GM18499 (cell line): ENCODE data around the gene INTS12.

Source experiments
- ATAC-seq: cut with Tn5 transposase; IDR thresholded peaks from one replicate; pipeline ENCODE4 v1.9.1; 2021; ENCODE audit warnings: moderate number of reproducible peaks; ENCODE audit not compliant: insufficient read depth, unreplicated experiment

The INTS12 gene

DNA sequence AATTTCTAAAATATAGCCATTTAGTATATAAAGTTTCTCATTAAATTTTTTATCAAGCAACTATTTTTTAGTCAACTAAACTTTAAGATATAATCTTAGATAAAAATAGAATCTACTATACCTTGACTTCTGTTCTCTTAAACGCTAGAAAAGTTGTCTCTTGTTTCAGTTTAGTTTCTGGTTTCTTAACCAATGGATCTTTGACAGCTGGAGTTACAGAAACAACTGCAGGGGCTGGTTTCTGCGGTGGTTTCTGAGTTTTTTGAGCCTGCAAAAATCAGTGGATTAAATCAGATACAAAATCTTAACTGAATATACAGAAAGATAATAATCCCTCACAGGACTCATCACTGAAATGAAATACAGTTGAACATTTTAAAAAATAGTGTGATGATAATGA lies 21.9 kb downstream of the INTS12 start:
- ATAC-seq: no peak

DNA sequence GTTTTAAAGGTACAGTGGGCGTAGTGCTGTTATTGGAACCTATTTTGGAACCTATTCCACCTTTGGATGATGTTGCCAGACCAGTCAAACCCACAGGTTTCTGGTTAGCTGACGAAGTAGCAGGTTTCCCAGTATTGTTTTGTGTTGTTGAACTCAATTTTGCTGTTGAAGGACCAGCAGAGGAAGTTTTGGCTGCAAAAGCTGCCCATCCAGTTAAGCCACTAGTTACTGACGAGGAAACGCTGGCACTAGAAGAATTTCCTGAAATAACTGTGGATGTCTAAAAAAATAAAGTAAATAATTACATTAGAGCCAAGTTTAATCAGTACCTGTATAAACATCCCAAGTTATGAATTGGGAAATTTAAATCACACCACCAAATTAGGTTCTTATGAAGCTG lies 25.5 kb downstream of the INTS12 start:
- ATAC-seq: no peak

DNA sequence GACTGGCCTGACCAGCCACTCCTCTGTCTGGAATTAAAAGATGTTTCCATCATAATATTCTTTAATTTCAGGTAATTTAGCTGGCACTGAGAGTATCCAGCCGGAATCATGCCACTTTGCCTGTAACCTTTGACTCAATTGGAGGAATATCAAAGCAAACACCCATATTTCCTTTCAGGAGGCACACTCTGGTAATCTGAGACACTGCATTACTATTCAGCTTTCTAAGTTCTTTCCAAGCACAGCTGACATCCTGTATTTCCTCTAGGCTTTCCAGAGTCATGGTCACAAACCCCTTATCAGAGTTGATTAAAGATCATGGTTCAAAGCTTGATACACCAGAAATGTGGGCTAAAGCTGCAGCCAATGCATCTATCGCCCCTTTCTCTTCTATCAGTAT lies 29.3 kb downstream of the INTS12 start:
- ATAC-seq: no peak

DNA sequence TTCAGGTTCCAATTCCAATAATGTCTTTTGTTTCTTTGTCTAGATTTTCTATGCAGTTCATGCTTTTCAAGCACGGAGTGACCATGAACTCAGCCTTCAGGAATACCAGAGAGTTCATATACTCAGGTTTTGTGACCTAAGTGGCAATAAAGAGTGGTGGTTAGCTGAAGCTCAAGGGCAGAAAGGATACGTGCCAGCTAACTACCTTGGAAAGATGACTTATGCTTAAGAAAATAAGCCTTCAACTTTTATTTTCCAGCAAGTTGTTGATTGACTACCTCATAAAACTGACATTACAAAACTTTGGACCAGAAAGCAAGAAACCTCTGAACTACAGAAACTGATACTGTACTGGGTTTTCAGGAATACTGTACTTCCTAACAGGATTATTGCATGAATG lies 30.8 kb downstream of the INTS12 start:
- ATAC-seq: no peak

DNA sequence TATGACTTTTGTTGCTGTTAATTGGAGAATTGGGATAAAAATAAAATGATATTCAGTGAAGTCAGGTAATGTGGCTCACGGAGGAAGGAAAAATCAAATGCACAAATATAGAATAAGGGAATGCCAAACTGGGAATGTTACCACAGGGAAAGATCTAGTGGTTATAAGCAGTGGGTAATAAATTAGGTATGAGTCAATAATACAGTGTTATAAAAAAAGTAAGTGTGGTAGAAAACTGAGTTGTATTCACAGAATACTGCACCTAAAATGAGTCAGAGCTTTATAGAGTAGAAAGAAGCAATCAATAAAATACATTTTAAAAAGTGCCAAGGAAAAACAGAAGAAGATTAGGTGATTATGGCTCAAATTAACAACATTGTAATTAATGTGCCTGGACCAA lies 34.5 kb downstream of the INTS12 start:
- no peak for ATAC-seq

DNA sequence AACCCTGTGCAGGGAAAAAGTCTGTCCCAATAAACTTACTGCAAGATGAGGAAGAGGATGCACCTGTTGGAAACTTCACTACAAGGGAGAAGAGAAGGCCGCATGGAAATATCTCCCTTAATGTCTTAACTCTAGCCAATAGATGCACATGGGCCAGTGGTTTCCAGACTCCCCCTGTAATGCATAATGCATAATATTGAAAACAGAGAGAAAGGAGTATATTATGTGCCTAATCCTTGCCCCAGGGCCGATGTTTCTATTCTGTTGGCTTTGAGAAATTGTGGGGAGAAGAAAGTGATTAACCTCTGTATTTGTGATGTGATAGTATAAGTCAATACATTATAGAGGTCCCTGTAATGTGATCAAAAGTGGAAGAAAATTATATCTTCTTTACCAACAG lies 37.2 kb downstream of the INTS12 start:
- ATAC-seq: no peak

DNA sequence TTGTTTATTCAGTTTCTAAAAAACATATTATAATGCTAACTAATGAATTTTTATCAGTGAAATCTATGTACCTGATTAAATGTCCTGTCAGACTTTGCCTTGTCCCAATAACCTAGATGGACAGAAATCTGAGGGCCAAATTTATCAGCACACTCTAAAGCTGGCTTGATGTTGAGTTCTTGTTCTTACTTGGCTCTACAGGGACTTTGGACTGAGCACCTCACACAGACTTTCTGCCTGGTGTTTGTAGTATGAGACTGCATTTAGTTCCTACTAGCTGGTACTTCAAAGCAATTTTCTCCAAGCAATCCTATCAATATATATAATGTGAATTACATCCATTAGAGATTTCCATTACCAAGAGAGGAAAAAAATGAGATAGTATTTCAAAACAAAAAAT lies 37.8 kb downstream of the INTS12 start:
- ATAC-seq: no peak

DNA sequence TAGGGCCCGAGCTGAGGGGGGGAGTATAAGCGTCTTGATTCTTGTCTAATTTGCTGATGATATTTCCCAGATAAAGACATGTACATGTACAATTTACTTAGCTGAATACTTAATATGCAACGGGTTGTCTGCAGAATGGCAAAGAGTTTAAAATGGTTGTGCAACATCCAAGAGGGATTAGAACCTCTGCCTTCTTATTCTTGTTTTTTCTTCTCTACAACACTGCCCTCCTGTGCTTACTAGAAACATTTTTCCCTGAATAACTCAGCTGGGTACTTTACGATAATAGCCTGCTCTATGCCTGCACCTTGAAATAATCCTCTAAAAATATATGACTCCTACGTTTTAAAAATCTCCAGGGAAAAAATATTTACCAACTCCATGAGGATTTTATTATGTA lies 41.8 kb downstream of the INTS12 start:
- no peak for ATAC-seq

DNA sequence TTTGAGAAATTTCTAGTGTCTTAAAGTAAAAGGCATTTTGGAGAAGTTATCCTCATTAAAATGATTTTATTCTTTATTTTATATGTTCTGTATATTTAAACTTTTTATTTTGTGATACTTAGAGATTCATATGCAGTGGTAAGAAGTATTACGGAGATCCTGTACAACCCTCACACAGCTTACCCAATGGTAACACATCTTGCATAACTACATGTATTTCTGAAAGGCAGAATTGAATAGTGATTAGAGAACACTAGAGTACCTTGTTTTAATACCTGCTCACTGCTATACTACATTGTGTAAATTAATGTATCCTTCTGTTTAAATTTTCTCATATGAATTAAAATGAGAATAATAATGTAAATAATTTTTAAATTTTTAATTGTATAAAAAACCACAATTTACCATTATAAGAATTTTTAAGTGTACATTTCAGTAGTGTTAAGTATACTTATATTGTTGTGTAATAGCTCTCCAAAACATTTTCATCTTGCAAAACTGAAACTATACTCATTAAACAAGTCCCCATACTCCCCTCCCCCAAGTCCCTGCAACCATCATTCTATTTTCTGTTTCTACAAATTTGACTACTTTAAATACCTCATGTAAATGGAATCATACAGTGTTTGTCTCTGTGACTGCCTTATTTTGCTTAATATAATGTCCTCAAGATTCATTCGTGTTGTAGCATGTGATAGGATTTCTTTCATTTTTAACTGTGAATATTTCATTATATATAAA lies 45.4 kb downstream of the INTS12 start:
- no peak for ATAC-seq

DNA sequence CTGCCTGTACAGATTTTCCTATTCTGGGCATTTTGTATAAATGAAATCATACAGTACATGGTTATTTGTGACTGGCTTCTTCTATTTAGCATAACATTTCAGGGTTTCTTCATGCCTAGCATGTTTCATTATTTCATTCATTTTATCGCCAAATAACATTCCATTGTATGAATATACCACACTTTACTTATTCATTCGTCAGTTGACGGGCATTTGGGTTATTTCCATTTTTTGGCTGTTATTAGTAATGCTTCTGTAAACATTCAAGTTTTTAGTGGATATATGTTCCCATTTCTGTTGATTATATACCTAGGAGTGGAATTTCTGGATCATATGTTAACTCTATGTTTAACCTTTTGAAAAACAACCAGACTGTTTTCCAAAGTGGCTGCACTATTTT lies 47.5 kb downstream of the INTS12 start:
- no peak for ATAC-seq

DNA sequence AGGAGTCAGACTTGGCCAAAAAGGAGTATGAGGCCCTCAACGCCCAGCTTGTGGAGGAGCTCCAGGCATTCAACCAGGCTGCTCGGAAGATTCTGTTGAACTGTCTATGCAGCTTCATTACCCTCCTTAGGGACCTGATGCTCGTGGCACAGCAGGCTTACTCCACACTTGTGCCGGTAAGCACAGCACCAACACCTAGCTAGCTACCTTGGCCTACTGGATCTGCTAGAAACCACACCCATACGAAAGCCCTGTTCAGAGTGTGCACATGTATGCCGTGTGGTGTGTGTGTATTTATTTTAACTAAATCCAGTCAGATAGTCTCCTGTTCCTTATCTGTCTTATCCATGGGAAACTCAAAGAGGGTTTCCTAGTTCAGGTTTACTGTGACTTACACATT lies 49.3 kb downstream of the INTS12 start:
- no peak for ATAC-seq

DNA sequence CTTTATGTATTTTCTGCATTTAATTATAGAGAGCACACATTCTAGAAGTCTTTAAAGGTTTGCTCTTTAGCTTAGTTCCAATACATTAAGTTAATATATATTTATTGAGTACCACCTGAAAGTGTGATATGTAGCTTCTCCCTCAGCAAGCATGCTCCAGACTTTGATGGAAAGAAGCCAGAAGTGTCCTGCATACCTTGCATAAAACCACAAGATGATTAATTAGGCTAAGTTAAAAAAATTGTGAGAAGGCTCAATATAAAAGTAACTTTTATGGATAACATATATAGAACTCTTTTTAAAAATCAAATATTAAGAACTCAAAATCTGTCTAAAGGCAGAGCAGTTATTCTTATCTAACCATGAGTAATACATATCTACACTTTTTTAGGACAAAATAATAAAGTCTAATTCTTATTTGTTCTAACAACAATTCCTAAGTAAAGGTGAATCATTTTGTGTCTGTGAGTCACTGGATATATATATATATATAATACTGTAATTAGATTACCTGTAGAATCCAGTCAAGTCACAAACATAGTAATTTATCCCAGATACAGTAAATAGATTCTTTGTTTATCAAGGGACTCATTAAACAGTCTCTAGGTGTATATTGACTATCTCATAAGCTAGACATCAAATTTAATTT lies 51.2 kb downstream of the INTS12 start:
- no peak for ATAC-seq

DNA sequence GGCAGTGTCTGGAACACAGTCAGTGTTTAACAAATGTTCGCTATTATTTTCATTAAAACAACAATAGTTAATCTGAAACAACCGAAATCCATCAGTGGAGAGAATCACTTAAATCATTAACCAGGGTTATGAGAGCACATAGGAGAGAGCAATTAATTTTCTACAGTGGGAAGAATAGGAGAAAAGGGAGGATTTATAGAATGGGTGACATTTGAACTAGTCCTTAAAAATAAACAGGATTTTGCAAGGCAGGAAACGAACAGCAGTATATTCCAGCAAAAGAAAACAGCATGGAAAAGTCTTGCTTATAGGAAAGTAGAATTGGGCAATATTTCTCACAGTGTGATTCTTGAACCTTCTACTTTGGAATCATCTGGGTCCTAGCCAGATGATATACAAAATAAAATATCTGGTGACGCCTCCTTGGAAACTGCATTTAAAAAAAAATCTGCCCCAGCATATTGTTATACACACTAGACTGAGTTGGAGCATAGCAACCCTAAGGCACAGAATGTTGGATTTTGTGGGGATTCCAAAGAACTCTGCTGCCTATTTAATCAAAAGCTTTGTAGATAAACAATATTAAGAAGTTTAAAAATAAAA lies 56.1 kb downstream of the INTS12 start:
- no peak for ATAC-seq

DNA sequence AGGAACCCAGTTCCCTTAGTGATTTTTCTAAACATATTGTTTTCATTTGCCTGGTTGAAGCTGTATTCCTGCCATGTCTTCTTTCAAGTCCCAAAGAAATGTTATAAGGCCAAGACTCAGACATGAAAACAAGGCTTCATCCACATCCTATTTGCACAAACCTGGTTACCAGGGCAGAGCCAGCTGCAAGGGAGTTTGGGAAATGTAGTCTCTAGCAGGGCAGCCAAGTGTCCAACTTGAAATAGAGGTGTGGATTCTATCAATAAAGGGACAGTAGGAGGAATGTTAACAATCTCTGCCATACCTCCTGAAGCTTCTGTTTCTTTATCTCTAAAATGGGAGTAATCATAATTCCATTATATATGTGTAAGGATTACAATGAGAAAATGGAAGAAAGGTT lies 56.6 kb downstream of the INTS12 start:
- no peak for ATAC-seq

DNA sequence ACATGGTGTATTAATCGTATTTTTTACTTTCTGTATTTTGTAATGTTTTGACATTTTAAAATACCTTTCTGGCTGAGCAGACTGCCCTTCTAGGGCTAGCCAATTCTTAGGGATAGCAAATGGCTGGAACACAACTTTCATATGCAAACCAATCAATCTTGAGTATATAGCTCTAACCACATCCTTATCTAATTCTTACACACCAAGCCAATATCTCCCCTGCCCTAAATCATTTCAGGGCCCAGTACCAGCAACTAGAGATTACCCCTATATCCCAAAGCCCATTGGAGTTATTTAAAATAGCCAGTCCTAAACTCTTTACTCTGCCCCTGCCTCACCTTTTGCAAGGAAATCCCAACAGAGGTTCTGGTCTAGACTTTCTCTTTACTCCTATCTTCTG lies 58.3 kb downstream of the INTS12 start:
- no peak for ATAC-seq

DNA sequence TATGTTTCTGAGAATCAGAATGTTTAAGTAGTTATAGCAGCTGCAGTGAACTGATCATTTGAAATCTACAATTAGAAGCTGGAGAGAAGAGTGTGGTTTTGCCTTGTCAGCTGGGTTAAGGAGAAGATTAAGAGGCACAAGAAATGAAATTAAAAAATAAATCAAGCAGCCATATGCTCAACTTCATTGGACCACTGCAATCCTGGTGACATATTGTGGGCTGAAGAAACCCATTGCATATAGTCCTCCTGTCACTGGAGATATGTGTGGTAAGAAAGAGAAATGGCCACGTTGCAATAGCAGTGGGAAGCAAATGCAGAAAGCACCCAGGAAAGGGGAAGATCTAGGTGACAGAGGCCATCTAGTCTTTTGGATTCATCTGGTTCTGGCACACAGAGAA lies 63.0 kb downstream of the INTS12 start:
- no peak for ATAC-seq

DNA sequence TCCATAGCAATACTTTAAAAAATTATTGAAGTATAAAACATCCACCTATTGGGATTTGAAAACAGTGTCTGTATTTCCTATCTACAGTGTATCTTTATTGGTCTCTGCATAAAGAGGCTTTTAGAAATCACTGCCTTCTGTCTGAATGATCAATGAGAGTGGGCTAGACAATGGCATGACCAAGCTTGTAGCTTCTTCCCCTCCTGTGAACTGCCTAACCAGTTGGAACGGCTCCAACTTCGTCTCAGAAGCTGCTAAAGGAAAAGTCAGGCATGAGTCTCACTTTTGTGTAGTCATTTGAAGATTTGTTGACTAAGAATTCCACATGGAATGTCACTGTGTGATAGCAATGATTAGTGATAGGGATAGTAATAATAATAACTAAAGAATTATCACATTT lies 64.2 kb downstream of the INTS12 start:
- no peak for ATAC-seq

DNA sequence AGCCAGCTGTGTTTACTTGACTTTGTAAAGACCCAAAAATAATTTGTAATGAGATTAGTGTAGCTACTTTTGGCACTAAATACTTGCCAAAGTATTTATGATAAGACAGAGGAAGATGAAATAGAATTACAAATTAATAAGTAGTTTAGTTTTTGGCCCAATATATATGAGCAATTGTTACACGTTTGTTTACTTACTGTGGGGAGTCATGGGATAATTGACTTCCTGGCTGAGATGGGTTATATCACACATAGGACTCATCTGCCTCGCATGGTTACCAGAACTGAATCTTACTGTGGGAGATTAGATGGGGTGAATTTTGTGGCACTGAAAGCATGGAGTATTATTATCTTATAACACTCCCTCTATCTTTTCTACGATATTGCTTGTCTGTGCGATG lies 66.6 kb downstream of the INTS12 start:
- ATAC-seq: no peak

DNA sequence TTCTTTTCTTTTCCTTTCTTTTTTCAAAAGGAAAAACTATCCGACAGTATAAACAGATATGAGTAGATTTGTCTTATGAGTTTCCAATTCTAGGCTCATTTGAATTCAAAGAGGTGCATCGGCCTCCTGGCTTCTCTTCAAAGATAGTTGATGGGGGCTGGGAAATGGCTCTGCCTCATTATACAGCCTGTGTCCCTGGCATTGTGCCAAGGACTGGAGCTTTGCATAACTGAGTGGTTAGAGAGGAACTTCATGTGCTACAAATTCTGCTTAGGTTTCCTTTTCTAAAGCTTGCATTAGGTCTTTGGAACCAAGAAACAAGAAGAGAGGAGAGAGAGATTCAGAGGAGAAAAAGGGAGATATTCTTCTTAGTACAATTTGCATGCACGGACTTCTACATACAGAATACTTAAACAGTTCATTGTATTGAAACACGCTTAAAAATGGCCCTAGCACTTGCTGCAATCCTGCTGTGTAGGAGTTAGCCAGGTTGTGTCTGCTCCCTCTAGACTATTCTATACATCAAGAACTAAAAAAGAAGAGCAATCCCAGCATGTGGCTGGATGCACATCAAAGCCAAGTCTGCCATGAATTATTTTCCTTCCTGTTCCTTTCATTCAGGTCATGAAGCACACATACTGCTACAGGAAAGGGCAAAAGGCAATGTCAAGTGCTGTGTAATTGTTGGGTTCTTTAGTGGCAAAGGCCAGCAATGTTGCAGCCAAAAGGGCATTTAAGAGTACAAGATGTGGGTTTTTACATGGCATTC lies 70.9 kb downstream of the INTS12 start:
- ATAC-seq: peak; percentile 83

DNA sequence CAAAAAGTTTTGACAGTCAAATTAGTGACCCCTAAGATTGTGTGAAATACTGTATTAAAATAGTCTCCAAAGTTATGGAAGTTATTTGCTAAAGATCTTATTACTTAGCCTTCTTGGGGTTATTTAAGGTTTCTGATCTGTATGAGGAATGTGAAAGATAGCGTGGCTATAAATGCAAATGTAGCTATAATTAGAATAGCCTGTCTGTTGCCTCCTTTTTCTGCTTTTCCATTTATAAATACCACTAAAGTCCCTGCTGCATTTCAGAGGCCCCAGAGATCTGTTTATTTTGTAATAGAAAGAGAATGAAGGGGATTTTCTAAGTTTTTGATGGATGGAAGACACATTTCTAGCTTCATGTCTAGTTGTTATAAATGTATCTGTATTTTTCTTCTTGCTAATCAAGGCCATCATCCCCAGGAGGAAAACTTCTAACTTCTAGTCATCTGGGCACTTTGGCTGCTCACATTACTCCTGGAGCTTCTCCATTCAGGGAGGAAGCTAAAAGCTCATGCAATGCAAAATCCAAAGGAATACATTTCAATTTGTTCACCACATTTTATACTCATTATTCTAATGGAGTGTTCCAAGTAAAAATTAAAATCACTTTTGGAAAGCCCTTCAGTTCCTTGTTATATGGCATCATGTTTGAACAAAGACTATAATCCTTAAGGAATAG lies 73.9 kb downstream of the INTS12 start:
- ATAC-seq: no peak

DNA sequence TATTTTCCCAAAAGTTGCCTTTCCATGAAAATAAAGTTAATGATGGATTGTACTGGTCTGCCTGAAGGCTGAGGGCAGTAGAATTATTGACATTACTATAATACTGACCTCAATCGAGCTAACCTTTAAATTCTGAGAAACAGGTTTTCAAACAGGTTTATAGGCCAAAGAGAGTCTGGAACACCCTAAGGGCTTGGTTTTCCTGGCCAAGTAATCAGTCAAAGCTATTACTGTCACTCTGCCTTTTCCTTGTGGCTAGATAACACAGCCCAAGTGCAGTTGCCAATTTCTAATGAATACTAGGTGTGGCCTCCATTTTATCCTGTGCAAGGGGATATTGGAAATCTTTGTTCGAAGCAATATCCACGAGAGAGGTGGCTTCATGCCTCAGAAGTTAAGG lies 75.2 kb downstream of the INTS12 start:
- no peak for ATAC-seq
